HEK293 (cell line): ENCODE data around the gene ZNF521.

Experiments
- CTCF ChIA-PET: fragments of 350-600 bp; formaldehyde crosslinking; extraction: SDS; loops from one replicate; lab custom pipeline; 2021; ENCODE audit warnings: antibody characterized with exemption; lab: Yijun Ruan, JAX
- POLR2A ChIA-PET: fragments of 300-600 bp; formaldehyde crosslinking; extraction: SDS; loops from one replicate; lab custom pipeline; 2020; ENCODE audit warnings: antibody characterized with exemption, inconsistent platforms; lab: Yijun Ruan, JAX
- H3K27ac ChIP-seq: fragments of 200-500 bp; sonication (Bioruptor generic); 2 replicates; pipeline ENCODE4 v1.5.1; 2014; ENCODE audit warnings: low read depth, low read length, control low read depth, inconsistent platforms; ENCODE audit errors: extremely low read depth
- H3K36me3 ChIP-seq, 2 experiments: fragments of 200-500 bp in 1 of 2; sonication (Bioruptor generic) in 1 of 2; 1 replicate in 1 of 2; 2 replicates in 1 of 2; pipeline ENCODE4 v1.5.1; 2014 to 2017; ENCODE audit warnings: inconsistent platforms in 2 of 2, low read length in 2 of 2; ENCODE audit not compliant: control insufficient read depth in 2 of 2, insufficient read depth in 1 of 2
- H3K4me1 ChIP-seq: fragments of 200-500 bp; sonication (Bioruptor generic); 2 replicates; pipeline ENCODE4 v1.5.1; 2014; ENCODE audit warnings: mild to moderate bottlenecking, low read length, inconsistent platforms; ENCODE audit not compliant: control insufficient read depth, insufficient read depth
- H3K4me3 ChIP-seq: 2 replicates; pipeline ENCODE4 v1.5.1; 2011; ENCODE audit warnings: low read depth, mild to moderate bottlenecking, control low read depth, low read length, moderate library complexity
- H3K9me3 ChIP-seq: fragments of 200-500 bp; sonication (Bioruptor generic); 2 replicates; pipeline ENCODE4 v1.5.1; 2014; ENCODE audit warnings: low read depth, low read length, inconsistent platforms; ENCODE audit not compliant: control insufficient read depth, insufficient read depth
- CTCF ChIP-seq: fragments of 450-650 bp; formaldehyde crosslinking; IDR thresholded peaks from 2 replicates; pipeline ENCODE4 v1.5.1; 2016; ENCODE audit warnings: missing biosample characterization, missing genetic modification characterization
- PRDM10 ChIP-seq: fragments of 450-650 bp; formaldehyde crosslinking; IDR thresholded peaks from 2 replicates; pipeline ENCODE4 v1.5.1; 2016; ENCODE audit warnings: missing biosample characterization, missing genetic modification characterization
- SALL2 ChIP-seq: fragments of 450-650 bp; formaldehyde crosslinking; IDR thresholded peaks from 2 replicates; pipeline ENCODE4 v1.5.0; 2017; ENCODE audit warnings: missing biosample characterization, mild to moderate bottlenecking, missing genetic modification characterization, borderline replicate concordance
- SCRT1 ChIP-seq: fragments of 450-650 bp; formaldehyde crosslinking; IDR thresholded peaks from 2 replicates; pipeline ENCODE4 v1.5.1; 2016; ENCODE audit warnings: missing biosample characterization, missing genetic modification characterization, borderline replicate concordance
- SCRT2 ChIP-seq: fragments of 450-650 bp; formaldehyde crosslinking; IDR thresholded peaks from 2 replicates; pipeline ENCODE4 v1.5.1; 2016; ENCODE audit warnings: missing biosample characterization, missing genetic modification characterization
- SETDB1 ChIP-seq: IDR thresholded peaks from one replicate; pipeline ENCODE4 v1.6.1; 2017; ENCODE audit warnings: mild to moderate bottlenecking, low read length, moderate library complexity, mixed read lengths; ENCODE audit not compliant: insufficient read length
- TCF7L2 ChIP-seq: IDR thresholded peaks from 2 replicates; pipeline ENCODE4 v1.6.1; 2011; ENCODE audit warnings: low read depth, mild to moderate bottlenecking, inconsistent platforms, low read length, moderate library complexity, borderline replicate concordance
- YY1 ChIP-seq: fragments of 450-650 bp; formaldehyde crosslinking; IDR thresholded peaks from 2 replicates; pipeline ENCODE4 v1.5.1; 2018; ENCODE audit warnings: missing biosample characterization, missing genetic modification characterization
- ZBTB1 ChIP-seq: fragments of 450-650 bp; formaldehyde crosslinking; IDR thresholded peaks from 2 replicates; pipeline ENCODE4 v1.5.1; 2016; ENCODE audit warnings: missing biosample characterization, missing genetic modification characterization
- ZNF621 ChIP-seq: fragments of 450-650 bp; formaldehyde crosslinking; IDR thresholded peaks from 2 replicates; pipeline ENCODE4 v1.5.1; 2017; ENCODE audit warnings: missing biosample characterization, missing genetic modification characterization
- ZNF629 ChIP-seq: fragments of 450-650 bp; formaldehyde crosslinking; IDR thresholded peaks from 2 replicates; pipeline ENCODE4 v1.5.1; 2017; ENCODE audit warnings: missing biosample characterization, missing genetic modification characterization
- ZNF670 ChIP-seq: fragments of 450-650 bp; formaldehyde crosslinking; IDR thresholded peaks from 2 replicates; pipeline ENCODE4 v1.5.1; 2016; ENCODE audit warnings: missing biosample characterization, missing genetic modification characterization, low read depth
- ZNF791 ChIP-seq: fragments of 450-650 bp; formaldehyde crosslinking; IDR thresholded peaks from 2 replicates; pipeline ENCODE4 v1.5.1; 2016; ENCODE audit warnings: missing biosample characterization, missing genetic modification characterization
- TF ChIP-seq, protein P1 (sequence below): fragments of 450-650 bp; formaldehyde crosslinking; IDR thresholded peaks from 2 replicates; pipeline ENCODE4 v1.5.1; 2016; ENCODE audit warnings: missing biosample characterization, missing genetic modification characterization
- TF ChIP-seq, protein P2 (sequence below): fragments of 450-650 bp; formaldehyde crosslinking; IDR thresholded peaks from 2 replicates; pipeline ENCODE4 v1.5.1; 2016; ENCODE audit warnings: missing biosample characterization, missing genetic modification characterization

ZNF521 gene

GRCh38 chr18:25322806-25323205, 29.2 kb downstream of the ZNF521 start:
- peaks cover 8 to 9% of the 10 kb centered on the region in 2 experiments; a peak in 2 of 3 replicates for H3K36me3 ChIP-seq
- POLR2A ChIA-PET: interaction anchor here (0.6 to 0.7 kb wide), 2 partner anchors 82 to 303 kb away, joined by 3 to 5 read pairs; no protein-coding TSS in a partner anchor
- CTCF ChIA-PET: interaction anchor here (0.7 to 0.8 kb wide), 2 partner anchors 9 to 904 kb away, joined by 3 read pairs; no protein-coding TSS in a partner anchor
- TF ChIP-seq ZNF621 (tag by site-specific recombination) (no peak), SETDB1 (no peak), ZNF791 (tag by site-specific recombination) (no peak), TCF7L2 (no peak), ZNF670 (tag by site-specific recombination) (no peak), ZNF629 (tag by site-specific recombination) (no peak), CTCF (tag by site-specific recombination) (no peak), YY1 (no peak)
- TF ChIP-seq, protein P1, sequence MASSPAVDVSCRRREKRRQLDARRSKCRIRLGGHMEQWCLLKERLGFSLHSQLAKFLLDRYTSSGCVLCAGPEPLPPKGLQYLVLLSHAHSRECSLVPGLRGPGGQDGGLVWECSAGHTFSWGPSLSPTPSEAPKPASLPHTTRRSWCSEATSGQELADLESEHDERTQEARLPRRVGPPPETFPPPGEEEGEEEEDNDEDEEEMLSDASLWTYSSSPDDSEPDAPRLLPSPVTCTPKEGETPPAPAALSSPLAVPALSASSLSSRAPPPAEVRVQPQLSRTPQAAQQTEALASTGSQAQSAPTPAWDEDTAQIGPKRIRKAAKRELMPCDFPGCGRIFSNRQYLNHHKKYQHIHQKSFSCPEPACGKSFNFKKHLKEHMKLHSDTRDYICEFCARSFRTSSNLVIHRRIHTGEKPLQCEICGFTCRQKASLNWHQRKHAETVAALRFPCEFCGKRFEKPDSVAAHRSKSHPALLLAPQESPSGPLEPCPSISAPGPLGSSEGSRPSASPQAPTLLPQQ: no peak
- no peaks in the 10 kb centered on the region for H3K9me3 ChIP-seq
- peaks cover 10% of the 10 kb centered on the region for H3K4me1 ChIP-seq
- no peak overlapping the region for H3K27ac ChIP-seq
- H3K4me3 ChIP-seq: no peak overlapping the region

GRCh38 chr18:25316381-25317018, 35.5 kb downstream of the ZNF521 start:
- H3K4me3 ChIP-seq: no peak overlapping the region
- no peak overlapping the region for H3K27ac ChIP-seq
- peaks cover 7 to 9% of the 10 kb centered on the region in 2 experiments; a peak in 2 of 3 replicates for H3K36me3 ChIP-seq
- POLR2A ChIA-PET: no interaction called here
- peaks cover 4% of the 10 kb centered on the region; the same call in 1 of the 2 replicates for H3K4me1 ChIP-seq
- TF ChIP-seq PRDM10 (tag by site-specific recombination) (peak; percentile 36; the same call in 1 of the 2 replicates), SALL2 (tag by site-specific recombination) (no peak), SCRT2 (tag by site-specific recombination) (peak; percentile 62), ZBTB1 (no peak), SCRT1 (tag by site-specific recombination) (peak; percentile 56; the same call in 1 of the 2 replicates)
- TF ChIP-seq, protein P2, sequence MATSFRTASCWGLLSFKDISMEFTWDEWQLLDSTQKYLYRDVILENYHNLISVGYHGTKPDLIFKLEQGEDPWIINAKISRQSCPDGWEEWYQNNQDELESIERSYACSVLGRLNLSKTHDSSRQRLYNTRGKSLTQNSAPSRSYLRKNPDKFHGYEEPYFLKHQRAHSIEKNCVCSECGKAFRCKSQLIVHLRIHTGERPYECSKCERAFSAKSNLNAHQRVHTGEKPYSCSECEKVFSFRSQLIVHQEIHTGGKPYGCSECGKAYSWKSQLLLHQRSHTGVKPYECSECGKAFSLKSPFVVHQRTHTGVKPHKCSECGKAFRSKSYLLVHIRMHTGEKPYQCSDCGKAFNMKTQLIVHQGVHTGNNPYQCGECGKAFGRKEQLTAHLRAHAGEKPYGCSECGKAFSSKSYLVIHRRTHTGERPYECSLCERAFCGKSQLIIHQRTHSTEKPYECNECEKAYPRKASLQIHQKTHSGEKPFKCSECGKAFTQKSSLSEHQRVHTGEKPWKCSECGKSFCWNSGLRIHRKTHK: no peak
- TF ChIP-seq, all 188 proteins: peak for 3
- H3K9me3 ChIP-seq: no peaks in the 10 kb centered on the region
- CTCF ChIA-PET: interaction anchor here (1.1 kb wide), 1 partner anchor 11 kb away, joined by 3 read pairs; no protein-coding TSS in a partner anchor
